ENCODE results near the gene NGLY1. TPM values are rescaled to one million over a fixed set of nuclear protein-coding genes. Genes with fewer than 3 reads are reported as not detected.

NGLY1 gene
- total and polyA plus RNA-seq, 4 donors, result 19.1 to 54.4 (median 32.3) TPM

GRCh38 chr3:25724948-25725645 is 58.1 kb downstream of the NGLY1 start:
- Histone ChIP-seq H3K4me1 (ENCODE audit: control insufficient read depth in 5 of 5, insufficient read depth in 5 of 5, low read length in 5 of 5) (no peaks in the 10 kb centered on the region), H3K9me3 (ENCODE audit: control insufficient read depth in 4 of 4, insufficient read depth in 3 of 4, low read length in 3 of 4) (no peaks in the 10 kb centered on the region), H3K4me3 (no peak overlapping the region), H3K27me3 (ENCODE audit: control insufficient read depth in 3 of 3, insufficient read depth in 3 of 3, low read length in 2 of 3) (no peaks in the 10 kb centered on the region), H3K9ac (ENCODE audit: insufficient read depth in 1 of 2, low read length in 2 of 2) (no peak overlapping the region), H3K27ac (ENCODE audit: low read depth in 1 of 2, low read length in 1 of 2) (no peak overlapping the region), H3K36me3 (ENCODE audit: control insufficient read depth in 4 of 4, insufficient read depth in 4 of 4, low read length in 4 of 4) (peaks cover 0 to 12% (median 5%) of the 10 kb centered on the region in 4 donors)
- TF ChIP-seq, protein P1, sequence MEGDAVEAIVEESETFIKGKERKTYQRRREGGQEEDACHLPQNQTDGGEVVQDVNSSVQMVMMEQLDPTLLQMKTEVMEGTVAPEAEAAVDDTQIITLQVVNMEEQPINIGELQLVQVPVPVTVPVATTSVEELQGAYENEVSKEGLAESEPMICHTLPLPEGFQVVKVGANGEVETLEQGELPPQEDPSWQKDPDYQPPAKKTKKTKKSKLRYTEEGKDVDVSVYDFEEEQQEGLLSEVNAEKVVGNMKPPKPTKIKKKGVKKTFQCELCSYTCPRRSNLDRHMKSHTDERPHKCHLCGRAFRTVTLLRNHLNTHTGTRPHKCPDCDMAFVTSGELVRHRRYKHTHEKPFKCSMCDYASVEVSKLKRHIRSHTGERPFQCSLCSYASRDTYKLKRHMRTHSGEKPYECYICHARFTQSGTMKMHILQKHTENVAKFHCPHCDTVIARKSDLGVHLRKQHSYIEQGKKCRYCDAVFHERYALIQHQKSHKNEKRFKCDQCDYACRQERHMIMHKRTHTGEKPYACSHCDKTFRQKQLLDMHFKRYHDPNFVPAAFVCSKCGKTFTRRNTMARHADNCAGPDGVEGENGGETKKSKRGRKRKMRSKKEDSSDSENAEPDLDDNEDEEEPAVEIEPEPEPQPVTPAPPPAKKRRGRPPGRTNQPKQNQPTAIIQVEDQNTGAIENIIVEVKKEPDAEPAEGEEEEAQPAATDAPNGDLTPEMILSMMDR (IDR thresholded peaks at IDR 0.05; ENCODE audit: control extremely low read depth, extremely low read depth), result no peak
- DNase-seq, result no peak
- WGBS, 2 donors, result 96 to 97% methylated on average over 2 of the region's 2 CpGs
- no peak for ATAC-seq (ENCODE audit: insufficient read depth, low FRiP score)

DNA sequence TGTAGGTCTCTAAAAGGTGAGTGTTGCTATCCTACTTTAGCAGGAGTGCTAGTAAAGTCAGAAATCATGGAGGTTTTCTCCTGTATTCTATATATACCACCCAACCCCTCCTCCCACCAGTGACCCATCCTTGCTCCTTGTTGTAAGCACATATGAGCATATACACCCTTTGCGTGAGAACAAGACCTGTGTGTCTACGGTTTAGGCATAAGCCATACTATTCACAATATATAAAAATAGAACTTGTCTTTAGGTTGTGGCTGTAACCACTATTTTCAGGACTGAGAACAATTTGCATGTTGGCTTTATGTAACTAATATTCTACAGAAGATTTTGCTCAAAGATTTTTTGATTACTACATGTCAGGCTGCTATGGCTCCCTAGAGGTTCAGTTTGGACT is 59.4 kb downstream of the NGLY1 start:
- TF ChIP-seq, protein P1 (IDR thresholded peaks at IDR 0.05; ENCODE audit: control extremely low read depth, extremely low read depth), result no peak
- no peak for DNase-seq
- Histone ChIP-seq H3K4me1 (ENCODE audit: control insufficient read depth in 5 of 5, insufficient read depth in 5 of 5, low read length in 5 of 5) (no peaks in the 10 kb centered on the region), H3K36me3 (ENCODE audit: control insufficient read depth in 4 of 4, insufficient read depth in 4 of 4, low read length in 4 of 4) (peaks cover 0 to 12% (median 5%) of the 10 kb centered on the region in 4 donors), H3K27ac (ENCODE audit: low read depth in 1 of 2, low read length in 1 of 2) (no peak overlapping the region), H3K27me3 (ENCODE audit: control insufficient read depth in 3 of 3, insufficient read depth in 3 of 3, low read length in 2 of 3) (no peaks in the 10 kb centered on the region), H3K9ac (ENCODE audit: insufficient read depth in 1 of 2, low read length in 2 of 2) (no peak overlapping the region), H3K9me3 (ENCODE audit: control insufficient read depth in 4 of 4, insufficient read depth in 3 of 4, low read length in 3 of 4) (no peaks in the 10 kb centered on the region), H3K4me3 (no peak overlapping the region)
- ATAC-seq (ENCODE audit: insufficient read depth, low FRiP score), result no peak
- WGBS, 2 donors, result 97 to 98% methylated on average over 2 of the region's 2 CpGs

DNA sequence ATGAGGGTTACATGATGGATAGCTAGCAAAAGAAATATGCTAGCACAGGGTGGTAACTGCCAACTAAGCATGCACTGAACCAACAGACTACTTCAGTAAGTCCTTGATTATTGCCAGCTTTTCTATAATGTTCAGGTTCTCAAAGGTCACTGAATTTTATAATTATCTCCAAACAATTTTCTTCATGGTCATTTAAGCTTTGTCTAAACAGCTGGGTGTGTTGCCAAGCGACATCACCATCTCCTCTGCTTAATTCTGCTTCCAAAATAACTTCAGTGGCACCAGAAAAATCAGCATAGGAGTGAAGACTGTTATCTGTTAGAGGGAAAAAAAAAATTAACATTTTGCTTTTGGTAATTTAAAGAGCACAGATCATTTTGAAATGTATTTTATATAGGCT is 63.9 kb downstream of the NGLY1 start:
- H3K4me3 ChIP-seq, result no peak overlapping the region
- H3K36me3 ChIP-seq (ENCODE audit: control insufficient read depth in 4 of 4, insufficient read depth in 4 of 4, low read length in 4 of 4), result no peaks in the 10 kb centered on the region
- no peaks in the 10 kb centered on the region for H3K9me3 ChIP-seq (ENCODE audit: control insufficient read depth in 4 of 4, insufficient read depth in 3 of 4, low read length in 3 of 4)
- ATAC-seq (ENCODE audit: insufficient read depth, low FRiP score) (no peak), DNase-seq (no peak)
- H3K4me1 ChIP-seq (ENCODE audit: control insufficient read depth in 5 of 5, insufficient read depth in 5 of 5, low read length in 5 of 5), result no peaks in the 10 kb centered on the region
- 93 to 100% methylated on average over 1 of the region's 1 CpG for WGBS, 2 donors
- no peak overlapping the region for H3K27ac ChIP-seq (ENCODE audit: low read depth in 1 of 2, low read length in 1 of 2)
- H3K9ac ChIP-seq (ENCODE audit: insufficient read depth in 1 of 2, low read length in 2 of 2), result no peak overlapping the region
- TF ChIP-seq, protein P1 (IDR thresholded peaks at IDR 0.05; ENCODE audit: control extremely low read depth, extremely low read depth), result no peak
- no peaks in the 10 kb centered on the region for H3K27me3 ChIP-seq (ENCODE audit: control insufficient read depth in 3 of 3, insufficient read depth in 3 of 3, low read length in 2 of 3)

All from lung (tissue), 12 donors.